Cortex of kidney (tissue), 1 donor: ENCODE results near the gene PHC2.

Experiments used
- DNase-seq: peaks from one replicate; lab custom pipeline; 2025; lab: John Stamatoyannopoulos, UW

Gene PHC2

DNA sequence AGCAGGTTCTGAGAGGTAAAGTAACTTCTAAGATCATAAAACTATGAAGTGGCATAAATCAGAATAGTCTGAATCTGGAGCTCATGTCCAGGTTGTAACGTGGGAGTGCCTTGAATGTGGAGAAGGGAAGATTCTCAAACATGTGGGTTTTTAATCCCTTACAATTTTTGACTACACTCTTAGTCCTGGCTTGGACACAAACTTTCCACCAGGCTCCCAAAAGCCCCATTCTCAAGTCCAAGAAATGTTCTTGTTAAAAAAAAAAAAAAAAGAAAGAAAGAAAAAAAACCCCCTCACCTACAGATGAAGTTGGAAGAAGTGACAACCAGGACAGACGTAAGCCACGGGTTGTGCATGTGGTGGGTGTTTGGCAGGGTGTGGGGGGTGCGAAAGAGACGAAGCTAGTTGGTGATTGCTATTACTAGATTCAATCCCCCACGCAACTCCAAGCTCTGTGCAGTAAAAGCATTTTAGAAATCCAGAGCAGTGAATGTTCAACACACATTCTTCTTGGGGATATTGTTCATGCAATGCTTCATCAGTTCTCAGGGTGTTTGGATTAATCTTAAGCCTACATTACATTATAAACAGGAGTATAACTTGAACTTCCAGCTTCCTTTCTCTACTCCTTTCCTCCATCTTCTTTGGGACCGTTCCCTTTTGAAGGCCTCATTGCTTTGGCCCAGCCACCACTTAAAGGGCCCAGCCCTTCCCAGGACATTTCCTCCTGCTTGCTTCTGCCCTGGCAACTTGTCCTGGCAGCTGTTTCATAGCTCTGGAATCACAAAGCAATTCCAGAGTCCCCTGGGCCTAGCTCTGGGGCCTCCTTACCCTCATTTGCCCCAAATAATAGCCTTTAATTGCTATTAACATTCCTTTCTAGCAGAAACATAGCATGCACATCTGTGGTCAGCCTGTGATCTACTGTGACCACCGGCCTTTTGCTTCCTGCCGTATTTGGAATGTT, 41.8 kb downstream of the PHC2 start:
- DNase-seq = no peak

DNA sequence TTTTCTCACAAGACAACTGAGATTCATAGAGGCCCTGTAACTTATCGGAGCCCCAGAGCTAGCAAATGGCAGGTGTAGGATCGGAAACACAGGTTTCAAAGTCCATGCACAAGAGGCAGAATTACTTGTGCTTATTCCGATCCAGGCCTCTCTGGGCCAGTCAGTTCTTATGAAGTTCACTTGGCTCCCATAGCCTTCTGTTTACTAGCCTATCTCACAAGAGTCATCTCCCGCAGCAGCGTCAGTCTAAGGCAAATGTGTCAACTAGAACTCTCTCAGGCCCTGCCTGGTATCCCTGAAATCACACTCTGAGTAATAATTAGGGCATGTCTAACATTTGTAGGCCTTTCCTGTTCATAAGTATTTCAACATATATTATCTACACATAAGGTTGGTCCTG, 43.3 kb downstream of the PHC2 start:
- no peak for DNase-seq

DNA sequence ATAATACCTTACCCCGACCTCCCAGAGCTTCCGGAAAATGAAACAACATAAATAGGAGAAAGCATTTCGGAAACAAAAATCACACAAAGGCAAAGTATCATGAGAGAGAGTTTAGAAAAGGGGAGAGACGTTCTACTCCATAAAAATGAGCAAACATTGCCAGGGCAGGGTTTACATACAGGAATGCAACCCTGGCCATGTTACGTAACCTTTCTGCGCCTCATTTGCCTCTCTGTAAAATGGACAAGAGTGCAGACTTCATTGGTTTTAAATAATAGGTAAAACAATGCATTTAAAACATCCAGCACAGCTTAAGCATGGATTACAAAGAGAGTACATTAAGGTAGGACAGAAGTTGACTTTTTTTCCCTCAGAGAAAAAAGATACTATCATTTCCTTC, 45.6 kb downstream of the PHC2 start:
- no peak for DNase-seq

DNA sequence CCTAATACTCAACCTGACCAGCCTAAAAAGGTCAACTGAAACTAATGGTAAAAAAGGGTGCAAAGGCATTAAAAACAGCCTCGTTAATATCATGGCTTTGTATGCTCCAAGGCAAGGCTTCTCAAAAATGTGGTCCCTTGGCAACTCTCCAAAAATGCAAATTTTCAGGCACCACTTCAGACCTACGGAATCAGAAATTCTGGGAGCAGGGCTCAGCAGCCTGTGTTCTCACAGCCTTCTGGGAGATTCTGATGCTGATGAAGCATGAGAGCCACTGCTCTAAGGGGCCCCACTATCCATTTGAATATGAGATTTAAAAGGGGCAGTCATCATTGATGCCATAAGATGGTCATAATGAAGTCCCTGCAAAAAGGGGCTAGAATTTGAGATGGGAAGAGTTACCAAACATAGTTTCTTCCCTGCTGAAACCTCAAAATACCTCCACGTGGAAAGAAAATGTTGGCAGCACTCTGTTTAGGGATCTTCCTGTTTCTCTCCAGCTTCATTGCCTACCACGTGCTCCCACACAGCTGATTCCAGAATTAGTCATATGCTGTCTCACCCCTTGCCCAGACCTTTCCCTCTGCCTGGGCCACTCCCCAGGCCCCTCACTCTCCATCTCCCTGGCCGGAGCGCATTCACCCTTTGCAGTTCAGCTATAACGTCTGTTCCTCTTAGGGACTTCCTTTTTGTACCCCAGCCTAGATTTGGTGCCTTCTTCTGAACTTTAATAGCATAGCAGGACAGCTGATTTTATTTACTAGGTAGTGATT, 46.7 kb downstream of the PHC2 start:
- DNase-seq = no peak

DNA sequence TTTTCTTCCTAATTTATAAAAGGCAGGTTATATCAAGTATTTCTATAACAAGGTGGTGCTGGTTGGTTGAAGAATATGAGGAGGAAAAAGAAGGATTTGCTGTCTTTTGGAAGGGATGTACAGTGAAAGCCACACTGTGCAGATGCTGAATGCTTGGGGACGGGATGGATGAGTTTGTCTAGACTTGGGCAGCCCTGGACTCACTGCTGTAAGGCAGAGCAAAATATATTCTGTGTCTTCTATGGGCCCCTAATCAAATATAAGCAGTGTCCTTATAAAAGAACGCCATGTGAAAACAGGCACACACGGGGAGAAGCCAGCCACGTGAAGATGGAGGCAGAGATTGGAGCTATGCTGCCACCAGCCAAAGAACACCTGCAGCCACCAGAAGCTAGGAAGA, 47.4 kb downstream of the PHC2 start:
- no peak for DNase-seq

DNA sequence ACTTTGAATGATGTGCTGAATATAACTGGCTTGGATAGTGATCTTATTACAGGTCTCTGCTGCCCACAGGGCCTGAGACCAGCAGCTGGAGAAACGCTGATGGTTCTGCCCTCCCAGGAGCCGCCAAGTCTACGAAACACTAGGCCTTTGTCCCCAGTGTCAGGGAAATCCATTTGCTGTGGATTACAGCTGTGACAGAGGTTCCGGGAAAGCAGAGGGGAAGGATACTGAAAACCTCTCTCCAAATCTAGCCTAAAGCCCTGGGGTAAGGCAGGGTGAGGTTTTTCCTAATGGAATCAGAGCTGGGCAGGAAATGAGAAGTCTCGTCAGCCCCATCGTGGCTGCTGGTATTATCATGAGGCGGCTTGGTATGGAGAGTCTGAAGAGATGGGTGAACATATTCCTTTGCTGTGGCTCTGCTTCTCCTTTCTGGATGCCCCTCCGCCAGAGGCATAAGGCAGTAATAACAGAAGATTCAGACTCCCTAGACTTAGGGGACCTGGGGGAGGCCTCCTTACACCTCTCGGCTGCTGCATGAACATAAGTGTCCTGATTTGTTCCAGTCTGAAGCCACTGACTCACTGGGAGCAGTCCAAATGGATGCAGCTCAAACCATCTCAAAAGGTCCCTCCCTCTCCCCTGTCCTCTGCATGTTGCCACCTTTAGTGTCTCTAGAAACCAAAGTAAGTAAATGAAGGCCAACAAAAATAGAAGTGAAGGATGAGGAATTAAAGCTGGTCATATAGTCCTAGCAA, 48.1 kb downstream of the PHC2 start:
- DNase-seq = no peak

DNA sequence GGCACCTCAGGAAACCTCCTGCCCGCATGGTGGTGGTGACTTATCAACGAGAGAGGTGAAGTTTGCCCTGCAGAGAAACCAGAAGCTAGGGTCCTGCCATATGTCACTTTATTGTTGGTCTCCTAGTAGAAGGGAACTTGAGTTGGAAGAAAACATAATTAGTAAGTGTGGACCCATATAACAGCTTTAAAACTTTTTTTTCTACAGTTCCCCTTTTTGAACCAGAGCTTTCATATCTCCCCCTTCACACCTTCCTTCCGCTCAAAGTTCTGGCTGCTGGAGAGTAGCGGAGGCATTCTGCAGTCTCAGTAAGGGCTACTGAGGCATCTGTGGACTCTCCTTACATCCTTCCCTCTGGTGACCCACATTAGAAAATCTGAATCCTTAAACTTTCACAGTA, 48.9 kb downstream of the PHC2 start:
- no peak for DNase-seq

DNA sequence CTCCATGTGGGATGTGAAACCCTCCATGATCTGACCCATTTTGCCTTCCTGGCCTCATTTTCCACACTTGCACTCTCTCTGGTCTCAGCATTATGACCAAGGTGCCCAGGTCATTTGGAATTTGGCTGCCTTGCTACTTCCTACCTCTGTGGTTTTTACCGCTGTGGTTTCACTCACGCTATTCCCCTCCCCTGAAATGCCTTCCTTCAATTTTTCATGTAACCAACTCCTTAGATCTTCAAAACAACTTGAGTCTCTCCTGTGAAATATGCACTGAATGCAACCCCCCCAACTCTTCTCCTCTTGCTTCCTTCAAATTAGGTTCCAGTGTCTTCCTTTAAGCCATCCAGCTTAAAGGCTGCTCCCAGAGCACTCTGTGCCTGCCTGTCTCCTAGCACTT, 50.1 kb downstream of the PHC2 start:
- no peak for DNase-seq

DNA sequence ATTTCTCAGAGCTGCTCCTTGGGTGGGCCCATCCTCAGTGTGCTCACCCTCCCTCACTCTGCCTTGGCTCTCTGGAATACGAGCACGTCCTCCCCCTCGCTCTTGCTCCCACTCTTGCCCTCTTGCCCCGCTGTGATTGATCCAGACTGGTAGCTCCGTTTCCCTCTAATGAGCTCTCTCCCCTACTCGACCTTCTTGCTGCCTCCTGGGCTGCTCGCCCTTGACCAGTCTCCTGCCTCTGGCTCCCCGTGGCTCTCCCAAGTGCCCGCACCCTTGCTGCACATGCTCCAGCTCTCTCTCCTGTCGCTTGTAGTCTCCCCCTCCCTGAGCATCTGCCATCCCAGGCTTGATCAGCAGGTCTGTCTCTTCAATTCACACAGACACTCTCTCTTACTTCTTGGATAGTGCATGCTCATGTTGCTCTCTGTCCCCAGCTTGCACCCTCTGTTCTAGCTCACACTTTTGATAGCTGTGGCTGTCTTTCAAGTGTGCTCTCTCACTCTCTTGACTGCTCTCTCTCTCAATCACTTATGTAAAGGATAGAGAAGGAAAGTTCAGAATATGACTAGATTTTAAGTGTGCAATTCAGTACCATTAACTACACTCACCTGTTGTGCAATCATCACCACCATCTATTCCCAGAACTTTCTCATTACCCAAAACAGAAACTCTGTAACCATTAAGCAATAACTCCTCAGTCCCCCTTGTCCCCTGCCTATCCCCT, 51.1 kb downstream of the PHC2 start:
- no peak for DNase-seq

DNA sequence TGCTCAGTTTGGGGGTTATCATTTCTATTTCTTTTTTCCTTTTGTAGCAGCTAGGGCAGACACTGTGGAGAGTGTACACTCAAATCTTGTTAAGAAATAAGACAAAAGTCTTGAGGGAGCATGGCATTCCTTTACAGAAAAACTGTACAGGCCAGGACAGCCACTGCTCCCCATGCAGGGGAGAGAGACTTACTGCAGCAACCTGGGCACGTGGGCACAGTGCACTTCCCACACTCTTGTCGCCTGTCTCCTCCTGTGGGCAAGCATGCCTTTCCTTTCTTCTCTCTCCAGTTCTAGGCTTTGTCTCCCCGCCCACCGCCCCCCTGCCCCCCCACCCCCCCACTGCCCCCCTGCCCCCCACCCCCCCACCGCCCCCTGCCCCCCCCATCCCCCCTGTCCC, 51.9 kb downstream of the PHC2 start:
- DNase-seq = no peak

DNA sequence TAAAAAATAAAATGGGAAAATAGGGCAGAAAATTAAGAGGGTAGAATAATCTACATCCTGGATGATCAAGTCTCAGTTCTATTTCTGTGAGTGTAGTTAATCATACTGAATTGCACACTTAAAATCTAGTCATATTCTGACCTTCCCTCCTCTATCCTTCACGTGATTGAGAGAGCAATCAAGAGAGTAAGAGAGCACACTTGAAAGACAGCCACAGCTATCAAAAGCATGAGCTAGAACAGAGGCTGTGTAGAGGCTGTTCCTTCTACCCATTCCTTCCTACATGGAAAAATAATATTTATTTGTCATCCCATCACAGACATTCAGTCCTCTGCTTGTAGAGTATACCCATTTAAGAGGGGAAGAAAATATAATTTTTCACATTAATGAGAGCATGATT, 52.4 kb downstream of the PHC2 start:
- DNase-seq = no peak

DNA sequence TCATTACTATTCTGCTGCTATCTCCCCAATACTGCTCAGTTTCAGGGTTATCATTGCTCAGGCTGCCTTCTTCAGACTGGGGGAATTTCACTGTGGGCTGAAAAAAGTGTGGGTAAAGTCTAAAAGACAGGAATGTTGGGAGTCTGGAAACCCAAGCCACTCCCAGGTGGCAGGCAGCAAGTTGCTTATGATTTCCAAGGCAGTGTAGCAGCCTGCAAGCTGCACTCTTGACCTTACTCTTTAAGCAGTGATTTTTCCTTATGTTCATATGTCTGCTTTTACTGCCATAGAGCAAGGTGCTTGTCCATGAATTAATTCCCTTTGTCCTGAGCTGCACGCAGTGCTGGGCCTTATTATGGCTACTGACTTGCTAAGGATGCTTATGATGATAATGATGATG, 53.1 kb downstream of the PHC2 start:
- no peak for DNase-seq

DNA sequence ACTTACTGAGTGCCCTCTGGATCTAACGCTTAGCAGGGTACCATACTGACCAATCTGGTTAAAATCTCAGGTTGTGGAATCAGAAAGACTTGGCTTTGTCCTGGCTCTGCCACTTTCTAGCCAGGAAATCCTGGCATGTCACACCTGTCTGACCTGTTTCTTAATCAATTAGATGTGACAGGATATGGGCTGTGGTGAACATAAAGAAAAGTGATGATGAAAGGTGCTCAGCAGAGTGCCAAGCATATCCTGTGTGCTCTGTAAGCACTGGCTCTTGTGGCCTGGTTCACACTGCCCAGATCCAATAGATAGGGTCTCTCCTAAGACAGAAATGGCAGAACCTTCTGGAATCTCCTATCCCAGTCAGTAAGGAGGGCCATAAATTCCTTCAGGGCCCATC, 53.9 kb downstream of the PHC2 start:
- no peak for DNase-seq

DNA sequence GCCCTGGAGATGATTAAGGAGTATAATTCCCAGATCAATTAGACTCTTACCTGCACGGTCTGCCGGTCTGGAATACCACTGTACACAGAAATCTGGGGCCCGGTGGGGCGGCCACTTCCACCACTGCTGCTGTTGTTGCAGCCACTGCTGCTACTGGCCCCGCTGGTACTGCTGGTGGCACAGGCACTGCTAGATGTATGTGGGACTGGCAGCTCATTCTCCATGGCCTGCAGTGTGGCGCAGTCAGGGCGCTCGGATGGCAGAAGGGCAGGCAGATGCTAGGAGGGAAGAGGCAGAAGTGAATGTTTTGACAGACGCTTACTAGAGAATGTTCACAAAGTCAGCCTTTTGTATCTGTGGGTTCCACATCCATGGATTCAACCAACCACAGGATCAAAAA, 55.6 kb downstream of the PHC2 start:
- DNase-seq = no peak

DNA sequence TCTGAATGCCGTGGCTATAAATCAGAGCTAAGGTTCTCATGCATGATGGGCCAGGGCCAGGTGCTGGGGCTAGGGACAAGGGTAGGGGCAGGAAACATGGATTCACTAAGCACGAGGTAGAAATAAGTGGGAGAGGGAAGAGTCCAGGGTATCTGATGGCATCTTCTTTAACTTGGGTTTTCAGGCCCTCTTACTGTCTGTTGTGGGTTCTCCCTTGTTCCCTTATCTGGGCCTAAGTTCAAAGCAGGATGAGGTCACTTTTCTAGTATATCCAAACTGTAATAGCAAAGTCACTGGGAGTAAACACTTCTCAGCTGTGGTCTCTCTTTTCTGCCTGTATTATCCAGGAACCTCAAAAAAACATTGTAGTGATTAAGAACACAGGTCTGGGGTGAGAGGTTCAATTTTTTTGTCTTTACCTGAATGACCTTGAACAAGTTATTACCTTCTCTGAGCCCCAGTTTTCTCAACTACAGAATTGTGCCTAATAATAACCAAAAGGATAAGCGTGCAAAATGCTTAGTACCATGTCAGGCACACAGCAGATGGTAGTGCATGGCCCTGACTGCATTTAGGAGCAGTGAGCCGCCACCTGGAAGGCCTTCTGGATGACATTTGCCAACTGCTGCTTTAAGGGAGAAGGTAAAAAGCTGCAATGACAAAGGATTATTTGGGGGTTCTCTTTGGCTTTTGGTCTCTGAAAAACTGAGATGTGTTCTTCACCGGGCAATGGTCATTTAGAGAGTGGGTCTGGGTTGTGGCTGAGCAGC, 56.4 kb downstream of the PHC2 start:
- no peak for DNase-seq

DNA sequence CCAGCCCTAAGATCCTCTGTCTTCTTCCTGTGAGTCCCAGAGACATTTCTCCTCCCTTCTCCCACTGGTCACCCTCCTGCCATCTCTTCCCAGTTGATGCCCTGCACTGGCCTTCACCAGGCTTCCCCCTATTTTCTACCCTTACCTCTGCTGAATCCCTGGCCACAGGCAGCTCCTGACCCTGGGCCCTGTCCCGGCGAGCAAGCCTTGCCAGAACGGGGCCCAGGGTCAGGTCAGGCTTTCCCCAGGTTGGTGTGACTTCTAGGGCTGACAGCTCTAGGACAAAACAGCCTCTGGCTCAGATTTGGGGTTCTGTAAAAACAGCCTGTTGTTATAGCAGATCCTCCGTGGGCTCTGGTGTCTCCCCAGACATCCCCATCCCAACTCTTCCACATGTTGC, 57.3 kb downstream of the PHC2 start:
- DNase-seq = no peak

DNA sequence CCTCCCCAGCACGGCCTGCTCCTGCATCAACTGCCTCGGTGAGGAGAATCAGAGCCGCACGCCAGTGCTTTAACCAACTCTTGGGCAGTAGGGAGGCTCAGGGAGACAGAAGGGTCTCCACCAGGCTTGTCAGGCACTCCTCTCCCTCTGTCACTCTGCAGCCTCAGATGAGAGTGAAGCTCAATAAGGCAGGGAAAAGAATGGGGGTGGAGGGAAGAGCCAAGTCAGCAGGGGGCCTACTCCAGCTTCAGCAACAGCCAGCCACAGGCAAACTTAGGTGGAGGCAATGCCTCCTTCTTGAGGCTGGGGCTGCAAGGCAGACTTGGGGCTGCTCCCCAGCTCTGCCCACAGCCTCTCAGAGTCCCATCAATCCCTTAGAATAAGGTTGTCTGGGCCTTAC, 58.2 kb downstream of the PHC2 start:
- no peak for DNase-seq

DNA sequence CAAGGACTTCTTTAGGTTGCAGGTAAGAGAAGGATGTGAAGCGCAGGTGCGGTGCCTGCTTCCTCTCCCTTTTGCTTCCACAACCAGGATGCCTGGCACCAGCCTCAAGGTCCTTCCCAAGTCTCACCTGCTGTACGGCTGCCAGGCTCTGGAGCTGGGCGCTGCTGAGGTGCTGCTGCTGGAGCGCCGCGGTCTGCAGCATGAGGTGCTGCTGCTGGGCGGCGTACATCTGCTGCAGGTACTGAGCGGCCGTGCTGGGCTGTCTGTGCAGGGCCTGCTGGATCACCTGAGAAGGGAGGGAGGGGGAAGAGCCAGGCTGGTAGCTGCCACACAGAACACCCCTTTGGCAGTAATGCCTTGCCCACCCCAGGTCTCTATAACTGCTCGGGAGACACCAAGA, 58.7 kb downstream of the PHC2 start:
- DNase-seq = no peak

DNA sequence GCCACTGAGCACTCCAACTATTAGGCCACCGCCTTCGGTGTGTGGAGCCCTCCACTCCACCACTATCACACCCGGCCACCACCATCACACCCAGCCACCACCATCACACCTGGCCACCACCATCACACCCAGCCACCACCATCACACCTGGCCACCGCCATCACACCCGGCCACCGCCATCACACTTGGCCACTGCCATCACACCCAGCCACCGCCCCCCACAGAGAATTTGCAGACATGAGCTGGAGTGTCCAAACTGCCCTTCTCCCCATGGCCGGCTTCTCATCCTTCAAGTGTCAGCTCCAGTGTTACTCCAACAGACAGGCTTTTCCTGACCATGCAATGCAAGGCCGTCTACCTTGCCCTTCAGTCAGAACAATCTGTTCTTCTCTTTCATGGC, 59.6 kb downstream of the PHC2 start:
- no peak for DNase-seq

DNA sequence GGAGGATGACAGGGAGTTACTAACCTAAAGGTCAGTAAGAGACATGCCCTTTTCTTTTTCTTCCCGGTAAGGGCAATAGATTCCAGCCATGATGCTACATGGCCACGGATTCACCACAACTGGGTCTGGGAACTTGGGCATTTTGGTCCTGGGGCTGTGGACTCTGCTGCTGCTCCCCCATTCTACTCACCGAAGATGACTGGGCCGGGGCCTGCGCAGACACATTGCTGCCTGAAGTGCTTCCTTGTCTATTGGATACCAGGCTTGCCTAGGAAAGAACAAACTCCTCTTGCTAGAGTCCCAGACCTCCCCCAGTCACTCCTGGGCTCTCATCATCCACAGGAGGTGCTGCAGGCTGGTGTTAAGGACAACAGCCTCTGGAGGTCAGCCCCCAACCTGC, 60.1 kb downstream of the PHC2 start:
- DNase-seq = no peak

DNA sequence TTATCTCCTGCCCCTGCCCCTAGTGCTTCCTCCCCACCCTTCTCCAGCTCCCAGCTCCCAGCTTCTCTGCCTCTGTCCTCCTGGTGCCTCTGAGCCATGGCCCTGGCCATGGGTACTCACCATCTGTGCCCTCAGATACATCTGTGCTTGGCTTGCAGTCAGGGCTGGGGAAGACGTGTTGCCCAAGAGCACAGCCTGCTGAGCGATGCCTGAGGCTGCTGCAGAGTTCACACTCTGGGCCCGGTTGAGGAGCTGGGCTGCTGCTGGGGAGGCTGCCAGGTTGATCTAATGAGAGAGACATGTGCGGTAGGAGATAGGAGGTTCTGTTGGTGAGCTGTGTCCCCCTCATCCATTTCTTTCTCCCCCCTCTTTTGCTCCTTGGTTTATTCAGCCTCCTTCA, 60.6 kb downstream of the PHC2 start:
- no peak for DNase-seq
